ENCODE measurements around the gene NPIPB12. TPM values are rescaled to one million over a fixed set of nuclear protein-coding genes. Genes with fewer than 3 reads are reported as not detected.
"Not testable (repeated sequence)": the region's sequence is repeated elsewhere in the genome, so short reads cannot be mapped to it uniquely, and the experiment has no call there.

NPIPB12 gene
- total RNA-seq, result 10 to 100 TPM; 16.5 to 47.2 TPM

DNA sequence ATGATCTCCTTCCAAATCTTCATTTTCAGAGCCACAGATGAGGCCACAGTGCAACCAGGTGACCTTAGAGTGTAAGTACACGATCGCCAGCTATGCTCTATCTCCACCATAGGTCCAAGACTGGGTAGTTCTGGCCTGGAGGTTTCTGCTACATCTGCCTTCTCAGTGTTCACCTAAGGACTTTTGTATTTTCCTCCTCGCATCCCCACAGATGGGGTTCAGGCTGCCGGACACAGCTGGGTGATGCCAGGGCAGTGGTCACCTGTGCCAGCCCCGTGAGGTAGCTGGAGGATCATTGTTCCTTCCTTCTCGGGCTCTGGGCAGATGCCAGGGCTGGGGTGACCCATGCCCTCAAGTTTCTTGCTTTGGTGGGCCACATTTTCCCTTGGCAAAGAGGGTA lies at the start of gene NPIPB12:
TSS of gene NPIPB12 (minus strand) at position 101 of the 400 bp plus-strand sequence.
- DNase-seq; ATAC-seq; H3K27ac ChIP-seq; H3K4me1 ChIP-seq; H3K9me3 ChIP-seq; H3K36me3 ChIP-seq (replicated peaks in 1 of 2; ENCODE audit: insufficient read depth in 1 of 2, low read depth in 2 of 2); intact Hi-C loops (cut with DNase I); H3K27me3 ChIP-seq; H3K4me3 ChIP-seq: not testable (repeated sequence)
- no CpG with 5 or more reads among the region's 6 CpGs for WGBS, 2 donors

DNA sequence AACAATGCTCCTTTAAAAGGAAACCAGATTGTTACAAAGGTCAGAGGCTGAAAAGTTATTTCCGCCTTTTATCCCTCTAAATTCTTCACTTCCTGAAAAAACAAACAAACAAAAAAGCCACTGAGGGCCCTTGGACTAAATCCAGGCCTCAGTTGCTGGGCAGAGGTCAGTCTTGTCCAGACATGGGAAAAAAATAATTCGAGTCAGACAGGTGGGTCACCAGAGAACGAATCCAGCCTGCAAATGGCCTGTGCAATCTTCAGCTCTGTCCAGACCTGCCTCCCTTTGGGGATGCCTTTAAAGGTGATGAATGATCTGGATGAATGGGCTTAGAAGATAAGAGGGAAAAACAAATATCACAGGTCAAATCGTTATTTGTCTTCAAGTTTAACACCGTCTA lies 15.3 kb upstream of the NPIPB12 start:
- DNase-seq; H3K9me3 ChIP-seq; H3K4me1 ChIP-seq; H3K4me3 ChIP-seq; H3K27me3 ChIP-seq; H3K27ac ChIP-seq; ATAC-seq; intact Hi-C loops (cut with DNase I); H3K36me3 ChIP-seq (replicated peaks in 1 of 2; ENCODE audit: insufficient read depth in 1 of 2, low read depth in 2 of 2): not testable (repeated sequence)
- no CpG with 5 or more reads among the region's 5 CpGs for WGBS, 2 donors

DNA sequence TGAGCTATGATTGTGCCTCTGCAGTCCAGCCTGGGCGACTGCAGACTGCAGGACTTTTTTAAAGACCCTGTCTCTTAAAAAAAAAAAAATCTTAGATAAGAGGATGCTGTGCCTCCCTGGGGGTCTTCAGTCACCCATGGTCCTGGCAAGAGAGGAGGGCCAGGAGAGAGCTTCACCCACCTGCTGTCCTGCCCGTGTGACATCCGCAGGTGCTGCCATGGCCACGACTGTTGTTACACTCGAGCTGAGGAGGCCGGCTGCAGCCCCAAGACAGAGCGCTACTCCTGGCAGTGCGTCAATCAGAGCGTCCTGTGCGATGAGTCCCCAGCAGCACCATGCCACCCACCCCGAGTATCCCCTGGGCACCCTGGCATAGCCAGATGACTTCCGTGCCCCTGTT lies 23.9 kb downstream of the NPIPB12 start:
- H3K27ac ChIP-seq; H3K9me3 ChIP-seq; H3K27me3 ChIP-seq; H3K4me1 ChIP-seq; H3K36me3 ChIP-seq (replicated peaks in 1 of 2; ENCODE audit: insufficient read depth in 1 of 2, low read depth in 2 of 2); H3K4me3 ChIP-seq; intact Hi-C loops (cut with DNase I); ATAC-seq: not testable (repeated sequence)
- DNase-seq, result peak in 3 of 4 donors; percentile 0 to 15 (median 3)
- 76% methylated on average over 7 of the region's 12 CpGs; no CpG with 5 or more reads in 1 of the 2 donors for WGBS, 2 donors

DNA sequence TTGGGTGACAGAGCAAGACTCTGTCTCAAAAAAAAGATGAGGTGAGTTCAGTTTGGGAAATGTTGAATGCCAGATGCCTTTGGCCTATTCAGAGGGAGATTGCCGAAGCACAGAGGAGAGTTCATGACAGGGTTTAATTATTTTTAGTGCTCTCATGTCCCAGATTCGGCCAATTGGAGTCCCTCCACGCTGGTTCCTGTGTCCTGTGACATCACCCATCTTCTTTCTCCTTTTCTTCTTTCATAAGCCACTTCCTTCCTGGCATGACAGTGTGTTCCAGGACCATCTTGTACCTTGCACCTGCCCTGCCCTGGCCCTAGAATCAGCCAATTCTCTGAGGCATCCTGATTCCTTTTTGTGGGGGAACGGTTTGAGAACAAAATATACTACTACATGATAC lies 34.1 kb downstream of the NPIPB12 start:
- ATAC-seq; H3K36me3 ChIP-seq (replicated peaks in 1 of 2; ENCODE audit: insufficient read depth in 1 of 2, low read depth in 2 of 2); DNase-seq; H3K4me1 ChIP-seq; H3K27me3 ChIP-seq; H3K27ac ChIP-seq; H3K9me3 ChIP-seq; intact Hi-C loops (cut with DNase I); H3K4me3 ChIP-seq: not testable (repeated sequence)
- no CpG with 5 or more reads among the region's 4 CpGs for WGBS, 2 donors

DNA sequence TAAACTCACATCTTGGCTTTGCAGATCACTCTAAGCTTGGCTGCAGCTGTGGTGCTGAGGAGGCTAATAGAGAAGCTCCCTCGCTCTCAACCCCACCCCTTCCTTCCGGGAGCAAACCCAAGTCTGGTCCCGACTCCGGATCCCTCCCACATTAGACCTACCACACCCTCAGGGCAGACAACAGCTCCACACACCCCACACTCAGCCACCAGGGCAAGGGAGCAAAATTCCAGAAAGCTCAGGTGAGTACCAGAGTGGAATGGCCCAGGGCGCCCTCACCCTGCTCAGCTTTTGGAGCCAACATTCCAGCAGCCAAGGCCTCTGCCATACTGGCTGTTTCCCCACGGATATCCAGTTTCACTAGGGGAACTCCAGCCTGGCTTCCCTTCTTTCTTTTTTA lies 36.5 kb downstream of the NPIPB12 start:
- H3K4me1 ChIP-seq; H3K36me3 ChIP-seq (replicated peaks in 1 of 2; ENCODE audit: insufficient read depth in 1 of 2, low read depth in 2 of 2); H3K4me3 ChIP-seq; intact Hi-C loops (cut with DNase I); H3K9me3 ChIP-seq; H3K27me3 ChIP-seq: not testable (repeated sequence)
- WGBS, 2 donors, result 26 to 28% methylated on average over 4 to 6 of the region's 6 CpGs
- H3K27ac ChIP-seq, result peak overlapping the region in 2 of 4 donors; percentile 57 to 67
- ATAC-seq (peak; percentile 81), DNase-seq (peak; percentile 53 to 66 (median 58))

DNA sequence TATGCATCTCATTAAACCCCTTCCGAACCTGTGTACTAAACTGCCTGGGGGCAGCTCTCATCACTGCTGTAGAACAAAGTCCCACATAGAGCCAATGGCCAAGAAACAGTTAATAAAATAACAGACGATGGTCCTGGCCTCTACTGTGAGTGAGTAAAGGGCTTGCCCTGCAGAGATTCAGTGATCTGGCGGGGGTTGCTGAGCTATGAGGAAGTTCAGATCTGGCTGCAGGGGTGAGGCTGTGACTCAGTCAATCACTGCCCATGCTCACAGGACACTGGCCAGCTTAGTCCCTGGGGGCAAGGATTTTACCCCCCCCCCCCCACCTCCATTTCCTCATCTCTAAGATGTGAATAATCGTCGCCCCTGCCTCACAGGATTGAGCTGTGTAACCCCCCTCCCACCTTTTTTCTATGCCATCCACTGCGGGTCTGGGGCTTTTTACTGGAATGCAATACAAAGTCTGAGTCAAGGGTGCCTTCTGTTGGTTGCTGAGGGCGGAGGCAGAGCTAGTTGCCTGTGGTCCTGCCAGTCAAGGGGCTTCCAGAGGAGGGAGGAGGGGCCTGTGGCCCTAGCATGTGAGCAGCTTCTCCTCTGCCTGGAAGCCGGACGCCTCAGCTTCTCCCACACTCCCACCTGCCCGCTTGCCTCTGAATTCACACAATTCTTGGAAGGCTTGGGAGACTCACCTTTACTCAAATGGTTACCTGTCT lies 38.4 kb downstream of the NPIPB12 start:
- H3K4me1 ChIP-seq; intact Hi-C loops (cut with DNase I); H3K27ac ChIP-seq; ATAC-seq; DNase-seq; H3K36me3 ChIP-seq (replicated peaks in 1 of 2; ENCODE audit: insufficient read depth in 1 of 2, low read depth in 2 of 2); H3K4me3 ChIP-seq; H3K9me3 ChIP-seq; H3K27me3 ChIP-seq: not testable (repeated sequence)
- WGBS, 2 donors, result no CpG with 5 or more reads among the region's 10 CpGs

DNA sequence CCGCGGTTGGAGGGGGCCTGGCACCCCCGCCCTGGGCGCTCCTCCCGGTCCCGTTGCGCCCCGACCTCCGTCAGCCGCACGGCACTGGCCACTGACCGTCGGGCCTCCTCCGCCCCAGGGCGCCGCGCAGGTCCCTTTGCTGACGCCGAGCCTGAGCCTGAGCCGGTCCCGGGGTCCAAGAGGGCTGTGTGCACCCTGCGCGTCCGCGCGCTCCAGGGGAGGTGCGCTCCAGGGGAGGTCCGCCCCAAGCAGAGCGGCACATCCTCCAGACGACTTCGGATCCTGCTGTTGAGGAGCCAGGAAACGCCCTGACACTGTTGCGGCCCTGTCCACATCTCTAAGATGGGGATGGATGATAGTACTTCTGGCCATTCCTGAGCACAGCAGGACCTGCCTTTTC lies 39.3 kb downstream of the NPIPB12 start:
- H3K4me1 ChIP-seq; H3K9me3 ChIP-seq; H3K36me3 ChIP-seq (replicated peaks in 1 of 2; ENCODE audit: insufficient read depth in 1 of 2, low read depth in 2 of 2); DNase-seq; intact Hi-C loops (cut with DNase I); H3K27ac ChIP-seq; H3K27me3 ChIP-seq; H3K4me3 ChIP-seq: not testable (repeated sequence)
- no CpG with 5 or more reads among the region's 33 CpGs for WGBS, 2 donors
- ATAC-seq, result peak; percentile 17

DNA sequence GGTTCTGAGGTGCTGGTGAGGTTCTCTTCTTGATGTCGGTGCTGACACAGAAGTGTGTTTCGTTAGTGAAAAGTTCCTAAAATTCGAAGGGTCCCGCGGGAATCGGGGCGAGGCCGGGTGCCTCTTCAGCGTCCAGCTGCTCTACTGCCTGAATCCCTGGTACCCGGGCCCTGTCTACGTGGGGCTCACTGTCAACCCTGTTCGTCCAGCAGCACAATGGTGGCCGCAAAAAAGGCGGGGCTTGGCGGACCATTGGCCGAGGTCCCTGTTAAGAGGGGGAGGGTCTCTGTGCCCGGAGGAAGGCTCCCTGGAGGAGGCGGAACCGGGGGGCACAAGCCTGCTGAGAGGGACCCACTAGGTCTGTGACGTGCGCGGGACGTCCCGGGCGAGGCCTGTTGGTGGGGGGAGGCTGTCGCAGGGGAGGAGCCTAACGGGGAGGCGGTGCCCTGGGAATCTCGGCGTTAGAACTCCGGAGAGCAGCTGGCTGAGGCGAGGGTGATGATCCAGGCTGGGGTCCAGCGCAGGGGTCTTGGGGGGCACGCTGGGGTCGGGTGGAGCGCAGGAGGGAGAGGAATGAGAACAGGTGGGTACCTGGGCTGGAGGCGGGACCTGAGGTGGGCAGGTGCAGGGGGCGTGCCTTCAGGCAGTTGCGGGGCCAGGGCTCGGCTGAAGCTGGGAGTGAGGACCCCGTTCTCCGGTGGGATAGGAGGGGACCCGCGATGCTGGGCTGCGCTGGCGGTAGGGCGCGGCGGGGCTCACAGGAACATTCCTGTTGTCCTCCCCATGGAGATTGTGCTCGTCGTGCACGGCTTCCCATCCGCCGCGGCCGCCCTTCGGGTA lies 40.0 kb downstream of the NPIPB12 start:
- H3K4me3 ChIP-seq; H3K4me1 ChIP-seq; H3K9me3 ChIP-seq; H3K27me3 ChIP-seq; H3K27ac ChIP-seq; intact Hi-C loops (cut with DNase I); H3K36me3 ChIP-seq (replicated peaks in 1 of 2; ENCODE audit: insufficient read depth in 1 of 2, low read depth in 2 of 2); DNase-seq: not testable (repeated sequence)
- ATAC-seq, result peak; percentile 57
- no CpG with 5 or more reads among the region's 57 CpGs for WGBS, 2 donors

DNA sequence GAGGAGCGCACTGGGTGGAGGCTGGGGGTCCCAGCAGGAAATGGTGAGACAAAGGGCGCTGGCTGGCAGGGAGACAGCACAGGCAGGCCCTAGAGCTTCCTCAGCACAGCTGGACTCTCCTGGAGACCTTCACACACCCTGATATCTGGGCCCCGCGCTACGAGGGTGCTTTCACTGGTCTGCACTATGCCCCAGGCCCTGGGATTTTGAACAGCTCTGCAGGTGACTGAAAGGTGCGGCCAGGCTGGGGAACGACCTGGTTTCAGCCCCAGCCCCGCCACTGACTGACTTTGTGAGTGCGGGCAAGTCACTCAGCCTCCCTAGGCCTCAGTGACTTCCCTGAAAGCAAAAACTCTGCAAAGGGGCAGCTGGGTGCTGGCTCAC lies 45.6 kb downstream of the NPIPB12 start:
- H3K9me3 ChIP-seq; H3K4me1 ChIP-seq; H3K4me3 ChIP-seq; DNase-seq; H3K27ac ChIP-seq; H3K27me3 ChIP-seq; H3K36me3 ChIP-seq (replicated peaks in 1 of 2; ENCODE audit: insufficient read depth in 1 of 2, low read depth in 2 of 2); intact Hi-C loops (cut with DNase I): not testable (repeated sequence)
- ATAC-seq, result peak; percentile 57
- WGBS, 2 donors, result no CpG with 5 or more reads among the region's 9 CpGs

DNA sequence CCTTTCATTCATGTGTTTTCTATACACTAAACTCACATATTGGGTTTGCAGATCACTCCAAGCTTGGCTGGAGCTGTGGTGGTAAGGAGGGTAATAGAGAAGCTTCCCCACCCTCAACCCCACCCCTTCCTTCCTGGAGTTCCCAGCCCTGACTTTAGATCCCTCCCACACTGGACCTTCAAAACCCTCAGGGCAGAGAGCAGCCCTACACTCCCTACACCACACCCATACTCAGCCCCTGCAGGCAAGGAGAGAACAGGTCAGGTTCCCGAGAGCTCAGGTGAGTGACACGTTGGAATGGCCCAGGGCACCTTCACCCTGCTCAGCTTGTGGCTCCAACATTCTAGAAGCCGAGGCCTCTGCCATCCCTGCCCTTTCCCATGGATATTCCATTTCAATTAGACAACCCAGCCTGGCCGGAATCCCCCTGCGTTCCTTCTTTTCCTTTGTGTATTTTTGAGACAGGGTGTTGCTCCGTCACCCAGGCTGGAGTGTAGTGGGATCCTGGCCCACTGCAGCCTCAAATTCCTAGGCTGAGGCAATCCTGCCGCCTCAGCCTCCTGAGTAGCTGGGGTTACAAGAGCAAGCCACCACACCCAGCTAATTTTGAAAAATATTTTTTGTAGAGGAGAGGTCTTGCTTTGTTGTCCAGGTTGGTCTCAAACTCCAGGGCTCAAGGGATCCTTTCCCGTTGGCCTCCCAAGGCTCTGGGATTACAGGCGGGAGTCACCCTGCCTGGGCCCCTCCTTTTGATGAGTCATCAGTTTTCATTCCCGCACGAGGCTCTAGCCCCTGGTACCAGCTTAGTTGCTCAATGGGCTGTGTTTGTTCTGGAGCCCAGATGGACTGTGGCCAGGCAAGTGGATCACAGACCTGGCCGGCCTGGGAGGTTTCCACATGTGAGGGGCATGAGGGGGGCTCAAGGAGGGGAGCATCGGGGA lies 46.2 kb downstream of the NPIPB12 start, which contains the start of gene SULT1A4:
TSS of gene SULT1A4 (plus strand) at position 208 of the 941 bp plus-strand sequence. CDS start 1,473 bp downstream, outside the sequence.
- H3K4me1 ChIP-seq; H3K4me3 ChIP-seq; DNase-seq; intact Hi-C loops (cut with DNase I); H3K27ac ChIP-seq; H3K9me3 ChIP-seq; H3K27me3 ChIP-seq; H3K36me3 ChIP-seq (replicated peaks in 1 of 2; ENCODE audit: insufficient read depth in 1 of 2, low read depth in 2 of 2): not testable (repeated sequence)
- no CpG with 5 or more reads among the region's 13 CpGs for WGBS, 2 donors
- peak; percentile 78 for ATAC-seq

DNA sequence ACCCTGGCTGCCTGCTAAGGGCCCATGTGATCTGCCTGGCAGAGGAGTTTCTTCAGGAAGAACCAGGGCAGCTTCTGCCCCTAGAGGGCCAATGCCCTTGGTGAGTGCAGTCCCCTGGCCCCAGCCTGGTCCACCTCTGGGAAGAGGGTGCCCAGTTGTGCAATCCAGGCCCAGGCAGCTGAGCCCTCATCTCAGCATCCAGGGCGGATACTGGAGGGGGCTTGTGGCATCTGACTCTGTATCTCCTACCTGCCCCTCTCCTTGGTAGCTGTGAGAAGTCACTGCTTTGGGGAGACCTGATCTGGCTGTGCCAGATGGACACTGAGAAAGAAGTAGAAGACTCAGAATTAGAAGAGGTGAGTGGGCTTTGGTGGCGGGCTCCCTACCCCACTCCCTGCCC lies 48.5 kb downstream of the NPIPB12 start:
- intact Hi-C loops (cut with DNase I); DNase-seq; H3K36me3 ChIP-seq (replicated peaks in 1 of 2; ENCODE audit: insufficient read depth in 1 of 2, low read depth in 2 of 2); H3K9me3 ChIP-seq; ATAC-seq; H3K4me3 ChIP-seq; H3K4me1 ChIP-seq; H3K27me3 ChIP-seq; H3K27ac ChIP-seq: not testable (repeated sequence)
- 100% methylated on average over 1 of the region's 2 CpGs; no CpG with 5 or more reads in 1 of the 2 donors for WGBS, 2 donors
